Measurements from ENCODE around the gene IGFBP3.

Gene IGFBP3

GRCh38 chr7:45886931-45887667, 34.0 kb downstream of the IGFBP3 start:
- Histone ChIP-seq H3K18ac (ENCODE audit: low read length) (no peak overlapping the region), H3K9ac (ENCODE audit: low read length) (no peak overlapping the region), H3K4me1 (ENCODE audit: control insufficient read depth, low read depth, low read length) (peaks cover 3% of the 10 kb centered on the region), H2BK15ac (replicated peaks; ENCODE audit: low read depth) (no peak overlapping the region), H3K56ac (ENCODE audit: low read length) (no peak overlapping the region), H3K4ac (ENCODE audit: low read depth, low read length) (no peak overlapping the region), H2AK5ac (ENCODE audit: low read length) (no peak overlapping the region), H3K27ac (ENCODE audit: low read depth, low read length) (no peak overlapping the region), H3K79me2 (ENCODE audit: control insufficient read depth, insufficient read depth, low read length) (no peaks in the 10 kb centered on the region), H3K4me3 (ENCODE audit: low read length) (no peak overlapping the region), H3K36me3 (ENCODE audit: control insufficient read depth, insufficient read depth, low read length) (no peaks in the 10 kb centered on the region), H3K27me3 (ENCODE audit: insufficient read depth, low read length, poor library complexity) (peaks cover 13% of the 10 kb centered on the region), H3K23ac (ENCODE audit: low read length) (no peak overlapping the region), H4K8ac (ENCODE audit: low read depth, low read length) (no peak overlapping the region), H2BK5ac (ENCODE audit: low read length) (no peak overlapping the region), H2BK120ac (ENCODE audit: low read depth, low read length) (no peak overlapping the region), H3K4me2 (ENCODE audit: low read length) (no peak overlapping the region), H3K79me1 (ENCODE audit: low read length) (no peaks in the 10 kb centered on the region), H4K5ac (ENCODE audit: low read length) (no peak overlapping the region)
- no CpG with 5 or more reads among the region's 5 CpGs for WGBS (ENCODE audit: extremely low coverage, insufficient coverage, low lambda C conversion rate)
- no peak for DNase-seq

- Histone ChIP-seq H3K4ac (ENCODE audit: low read depth, low read length) (no peak overlapping the region), H3K4me3 (ENCODE audit: low read length) (no peak overlapping the region), H3K27me3 (ENCODE audit: insufficient read depth, low read length, poor library complexity) (peaks cover 13% of the 10 kb centered on the region), H3K27ac (ENCODE audit: low read depth, low read length) (no peak overlapping the region), H3K36me3 (ENCODE audit: control insufficient read depth, insufficient read depth, low read length) (no peaks in the 10 kb centered on the region), H4K5ac (ENCODE audit: low read length) (no peak overlapping the region), H2BK15ac (replicated peaks; ENCODE audit: low read depth) (no peak overlapping the region), H2BK120ac (ENCODE audit: low read depth, low read length) (no peak overlapping the region), H3K56ac (ENCODE audit: low read length) (no peak overlapping the region), H3K79me2 (ENCODE audit: control insufficient read depth, insufficient read depth, low read length) (no peaks in the 10 kb centered on the region), H3K9ac (ENCODE audit: low read length) (no peak overlapping the region), H2AK5ac (ENCODE audit: low read length) (no peak overlapping the region), H3K18ac (ENCODE audit: low read length) (no peak overlapping the region), H2BK5ac (ENCODE audit: low read length) (no peak overlapping the region), H3K23ac (ENCODE audit: low read length) (no peak overlapping the region), H4K8ac (ENCODE audit: low read depth, low read length) (no peak overlapping the region), H3K4me1 (ENCODE audit: control insufficient read depth, low read depth, low read length) (peaks cover 3% of the 10 kb centered on the region), H3K4me2 (ENCODE audit: low read length) (no peak overlapping the region), H3K79me1 (ENCODE audit: low read length) (no peaks in the 10 kb centered on the region)
- no peak for DNase-seq
- no CpG with 5 or more reads among the region's 7 CpGs for WGBS (ENCODE audit: extremely low coverage, insufficient coverage, low lambda C conversion rate)
Observed at GRCh38 chr7:45885264-45885882, 35.7 kb downstream of the IGFBP3 start.

- H3K4ac ChIP-seq (ENCODE audit: low read depth, low read length): no peak overlapping the region
- no peak for DNase-seq
- no peak overlapping the region for H2BK15ac ChIP-seq (replicated peaks; ENCODE audit: low read depth)
- no peak overlapping the region for H4K5ac ChIP-seq (ENCODE audit: low read length)
- no peak overlapping the region for H4K8ac ChIP-seq (ENCODE audit: low read depth, low read length)
- H3K56ac ChIP-seq (ENCODE audit: low read length): no peak overlapping the region
- H3K23ac ChIP-seq (ENCODE audit: low read length): no peak overlapping the region
- H3K27ac ChIP-seq (ENCODE audit: low read depth, low read length): no peak overlapping the region
- H3K79me2 ChIP-seq (ENCODE audit: control insufficient read depth, insufficient read depth, low read length): no peaks in the 10 kb centered on the region
- no peak overlapping the region for H2BK120ac ChIP-seq (ENCODE audit: low read depth, low read length)
- no CpG with 5 or more reads among the region's 4 CpGs for WGBS (ENCODE audit: extremely low coverage, insufficient coverage, low lambda C conversion rate)
- H3K9ac ChIP-seq (ENCODE audit: low read length): no peak overlapping the region
- no peak overlapping the region for H3K4me2 ChIP-seq (ENCODE audit: low read length)
- H3K79me1 ChIP-seq (ENCODE audit: low read length): no peaks in the 10 kb centered on the region
- peaks cover 3% of the 10 kb centered on the region for H3K4me1 ChIP-seq (ENCODE audit: control insufficient read depth, low read depth, low read length)
- H2BK5ac ChIP-seq (ENCODE audit: low read length): no peak overlapping the region
- H3K18ac ChIP-seq (ENCODE audit: low read length): no peak overlapping the region
- peaks cover 6% of the 10 kb centered on the region for H3K27me3 ChIP-seq (ENCODE audit: insufficient read depth, low read length, poor library complexity)
- no peak overlapping the region for H3K4me3 ChIP-seq (ENCODE audit: low read length)
- H3K36me3 ChIP-seq (ENCODE audit: control insufficient read depth, insufficient read depth, low read length): no peaks in the 10 kb centered on the region
- H2AK5ac ChIP-seq (ENCODE audit: low read length): no peak overlapping the region
Observed at GRCh38 chr7:45884136-45884535, 36.9 kb downstream of the IGFBP3 start.

GRCh38 chr7:45882465-45882810, 38.6 kb downstream of the IGFBP3 start:
- Histone ChIP-seq H3K4ac (ENCODE audit: low read depth, low read length) (no peak overlapping the region), H3K79me1 (ENCODE audit: low read length) (no peaks in the 10 kb centered on the region), H3K4me2 (ENCODE audit: low read length) (no peak overlapping the region), H2BK5ac (ENCODE audit: low read length) (no peak overlapping the region), H4K8ac (ENCODE audit: low read depth, low read length) (no peak overlapping the region), H2AK5ac (ENCODE audit: low read length) (no peak overlapping the region), H3K27ac (ENCODE audit: low read depth, low read length) (no peak overlapping the region), H3K79me2 (ENCODE audit: control insufficient read depth, insufficient read depth, low read length) (no peaks in the 10 kb centered on the region), H3K18ac (ENCODE audit: low read length) (no peak overlapping the region), H4K5ac (ENCODE audit: low read length) (no peak overlapping the region), H3K56ac (ENCODE audit: low read length) (no peak overlapping the region), H3K23ac (ENCODE audit: low read length) (no peak overlapping the region), H3K4me3 (ENCODE audit: low read length) (no peak overlapping the region), H2BK120ac (ENCODE audit: low read depth, low read length) (no peak overlapping the region), H2BK15ac (replicated peaks; ENCODE audit: low read depth) (no peak overlapping the region), H3K4me1 (ENCODE audit: control insufficient read depth, low read depth, low read length) (peaks cover 3% of the 10 kb centered on the region), H3K27me3 (ENCODE audit: insufficient read depth, low read length, poor library complexity) (no peaks in the 10 kb centered on the region), H3K9ac (ENCODE audit: low read length) (no peak overlapping the region), H3K36me3 (ENCODE audit: control insufficient read depth, insufficient read depth, low read length) (no peaks in the 10 kb centered on the region)
- DNase-seq: peak; percentile 27
- no CpG with 5 or more reads among the region's 5 CpGs for WGBS (ENCODE audit: extremely low coverage, insufficient coverage, low lambda C conversion rate)

GRCh38 chr7:45881759-45882464, 39.2 kb downstream of the IGFBP3 start:
- no peak overlapping the region for H4K5ac ChIP-seq (ENCODE audit: low read length)
- no peak for DNase-seq
- no peaks in the 10 kb centered on the region for H3K79me1 ChIP-seq (ENCODE audit: low read length)
- H4K8ac ChIP-seq (ENCODE audit: low read depth, low read length): no peak overlapping the region
- no peak overlapping the region for H2BK15ac ChIP-seq (replicated peaks; ENCODE audit: low read depth)
- no peaks in the 10 kb centered on the region for H3K79me2 ChIP-seq (ENCODE audit: control insufficient read depth, insufficient read depth, low read length)
- H3K56ac ChIP-seq (ENCODE audit: low read length): no peak overlapping the region
- no peak overlapping the region for H2BK120ac ChIP-seq (ENCODE audit: low read depth, low read length)
- no CpG with 5 or more reads among the region's 12 CpGs for WGBS (ENCODE audit: extremely low coverage, insufficient coverage, low lambda C conversion rate)
- H2BK5ac ChIP-seq (ENCODE audit: low read length): no peak overlapping the region
- peaks cover 3% of the 10 kb centered on the region for H3K4me1 ChIP-seq (ENCODE audit: control insufficient read depth, low read depth, low read length)
- no peak overlapping the region for H3K23ac ChIP-seq (ENCODE audit: low read length)
- no peak overlapping the region for H3K27ac ChIP-seq (ENCODE audit: low read depth, low read length)
- H3K9ac ChIP-seq (ENCODE audit: low read length): no peak overlapping the region
- no peak overlapping the region for H3K4ac ChIP-seq (ENCODE audit: low read depth, low read length)
- no peak overlapping the region for H3K18ac ChIP-seq (ENCODE audit: low read length)
- H3K4me2 ChIP-seq (ENCODE audit: low read length): no peak overlapping the region
- H3K36me3 ChIP-seq (ENCODE audit: control insufficient read depth, insufficient read depth, low read length): no peaks in the 10 kb centered on the region
- no peaks in the 10 kb centered on the region for H3K27me3 ChIP-seq (ENCODE audit: insufficient read depth, low read length, poor library complexity)
- H2AK5ac ChIP-seq (ENCODE audit: low read length): no peak overlapping the region
- H3K4me3 ChIP-seq (ENCODE audit: low read length): no peak overlapping the region

Measured in mesendoderm (in vitro differentiated cells).